Psoas muscle (tissue), 8 donors: ENCODE results near the gene DNMT3L. TPM values are rescaled to one million over a fixed set of nuclear protein-coding genes. Genes with fewer than 3 reads are reported as not detected.

Source experiments
- ATAC-seq, 4 donors: fragments of 200-7000 bp; cut with Tn5 transposase; one replicate each; pipeline ENCODE4 v1.9.1; 2020; ENCODE audit warnings: moderate library complexity in 3 of 4, mild to moderate bottlenecking in 2 of 4
- DNase-seq, 2 donors: peaks; one replicate each; pipeline ENCODE4 v3.0.0-alpha.2; 2020
- H3K27ac ChIP-seq: fragments of 200-600 bp; one replicate; pipeline ENCODE4 v1.8.0; 2022
- H3K27me3 ChIP-seq, 3 donors: fragments of 200-600 bp in 1 of 3; one replicate each; pipeline versions ENCODE4 v1.6.1 to v1.8.0; 2013 to 2022; ENCODE audit warnings: low read length in 2 of 3, mild to moderate bottlenecking in 2 of 3, moderate library complexity in 1 of 3; ENCODE audit not compliant: insufficient read depth in 3 of 3
- H3K36me3 ChIP-seq, 2 donors: fragments of 200-600 bp in 1 of 2; one replicate each; pipeline versions ENCODE4 v1.6.1 to v1.8.0; 2013 to 2022; ENCODE audit warnings: low read depth in 1 of 2, mild to moderate bottlenecking in 1 of 2, moderate library complexity in 1 of 2; ENCODE audit not compliant: insufficient read depth in 1 of 2
- H3K4me1 ChIP-seq: fragments of 200-600 bp; one replicate; pipeline ENCODE4 v1.8.0; 2022
- H3K4me3 ChIP-seq: fragments of 200-600 bp; one replicate; pipeline ENCODE4 v1.8.0; 2022; ENCODE audit warnings: mild to moderate bottlenecking
- H3K9me3 ChIP-seq: fragments of 200-600 bp; one replicate; pipeline ENCODE4 v1.8.0; 2022
- WGBS, 3 donors: extraction: QIAGEN DNeasy Blood & Tissue Kit; methylation state at CpG; one replicate each; pipeline versions ENCODE4 v1.1.6 to v1.1.7; 2013; 5-methylcytosine and 5-hydroxymethylcytosine counted together
- intact Hi-C, 2 donors: fragments of 100-400 bp; cut with DNase I; formaldehyde crosslinking; loops; one replicate each; pipeline versions ENCODE4 v1.11.0 to v1.14.2; 2022
- polyA plus RNA-seq, 3 donors: library from polyadenylated mRNA; stranded (reverse); fragments of 200-250 nt; gene quantifications; one replicate each; pipeline ENCODE4 v1.2.3, GENCODE V29; 2013
- total RNA-seq, 4 donors: library from RNA; stranded (reverse); fragmentation: NEBNext Ultra II Directional in 2 of 4; extraction: Animal tissue kit (Norgen Biotek cat#: 25700) in 2 of 4; gene quantifications; one replicate each; pipeline versions ENCODE4 v1.2.1 to v1.2.4, GENCODE V29; 2021 to 2023
- TF ChIP-seq, protein P1 (sequence below): fragments of 200-600 bp; IDR thresholded peaks from one replicate; pipeline ENCODE4 v1.8.0; 2022; ENCODE audit warnings: antibody characterized with exemption
- donor health status: healthy with polysubstance abuse.
- donor health status: DM: no; HTN: no; CAD: no; lungs with moderate emphysema.
- donor health status: Bipolar disorder and iron deficiency.
- donor health status: healthy.
- donor health status: DM: yes; HTN: yes; CAD: no.
- donor health status: DM: no; HTN: no; CAD: no.
- donor health status: DM: no; HTN: no; CAD: no.
- donor health status: DM: yes; HTN: yes; CAD: no.

The DNMT3L gene
- total and polyA plus RNA-seq, 7 donors, result not detected

DNA sequence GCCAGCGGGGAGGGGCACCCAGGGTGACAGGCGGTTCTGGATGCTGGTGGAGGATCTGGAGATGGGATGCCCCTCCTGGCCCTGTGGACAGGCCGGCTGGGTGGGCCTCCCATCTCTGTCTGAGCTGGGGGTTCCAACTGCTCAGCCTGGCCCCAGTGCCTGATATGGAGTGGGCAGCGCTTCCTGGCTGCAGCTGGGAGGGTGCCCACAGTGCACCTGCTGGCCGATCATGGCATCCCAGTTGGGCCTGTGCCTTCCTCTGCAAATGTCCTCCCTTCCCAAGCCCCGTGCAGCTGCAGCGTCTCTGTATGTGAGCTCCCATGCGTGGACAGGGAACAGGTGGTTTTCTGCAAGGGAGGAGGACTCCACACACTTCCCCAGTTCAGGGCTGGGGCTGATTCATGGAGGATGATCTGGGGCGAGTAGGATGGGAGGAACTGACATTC, 40.3 kb upstream of the DNMT3L start:
- Histone ChIP-seq H3K27me3 (peaks cover 0 to 7% (median 4%) of the 10 kb centered on the region in 3 donors), H3K4me1 (peaks cover 32% of the 10 kb centered on the region), H3K36me3 (no peaks in the 10 kb centered on the region), H3K4me3 (no peak overlapping the region), H3K27ac (peak overlapping the region; percentile 76), H3K9me3 (no peaks in the 10 kb centered on the region)
- ATAC-seq (peak in 3 of 4 donors; percentile 36 to 66 (median 46)), DNase-seq (no peak)
- 29 to 40% (median 33%) methylated on average over 9 of the region's 9 CpGs for WGBS, 3 donors
- intact Hi-C loops, result loop anchor here in 1 of 2 donors (5.0 kb wide), 1 partner anchor 35 kb away; the partner anchor contains the start of gene CFAP410
- TF ChIP-seq, protein P1, sequence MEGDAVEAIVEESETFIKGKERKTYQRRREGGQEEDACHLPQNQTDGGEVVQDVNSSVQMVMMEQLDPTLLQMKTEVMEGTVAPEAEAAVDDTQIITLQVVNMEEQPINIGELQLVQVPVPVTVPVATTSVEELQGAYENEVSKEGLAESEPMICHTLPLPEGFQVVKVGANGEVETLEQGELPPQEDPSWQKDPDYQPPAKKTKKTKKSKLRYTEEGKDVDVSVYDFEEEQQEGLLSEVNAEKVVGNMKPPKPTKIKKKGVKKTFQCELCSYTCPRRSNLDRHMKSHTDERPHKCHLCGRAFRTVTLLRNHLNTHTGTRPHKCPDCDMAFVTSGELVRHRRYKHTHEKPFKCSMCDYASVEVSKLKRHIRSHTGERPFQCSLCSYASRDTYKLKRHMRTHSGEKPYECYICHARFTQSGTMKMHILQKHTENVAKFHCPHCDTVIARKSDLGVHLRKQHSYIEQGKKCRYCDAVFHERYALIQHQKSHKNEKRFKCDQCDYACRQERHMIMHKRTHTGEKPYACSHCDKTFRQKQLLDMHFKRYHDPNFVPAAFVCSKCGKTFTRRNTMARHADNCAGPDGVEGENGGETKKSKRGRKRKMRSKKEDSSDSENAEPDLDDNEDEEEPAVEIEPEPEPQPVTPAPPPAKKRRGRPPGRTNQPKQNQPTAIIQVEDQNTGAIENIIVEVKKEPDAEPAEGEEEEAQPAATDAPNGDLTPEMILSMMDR, result peak; percentile 7

DNA sequence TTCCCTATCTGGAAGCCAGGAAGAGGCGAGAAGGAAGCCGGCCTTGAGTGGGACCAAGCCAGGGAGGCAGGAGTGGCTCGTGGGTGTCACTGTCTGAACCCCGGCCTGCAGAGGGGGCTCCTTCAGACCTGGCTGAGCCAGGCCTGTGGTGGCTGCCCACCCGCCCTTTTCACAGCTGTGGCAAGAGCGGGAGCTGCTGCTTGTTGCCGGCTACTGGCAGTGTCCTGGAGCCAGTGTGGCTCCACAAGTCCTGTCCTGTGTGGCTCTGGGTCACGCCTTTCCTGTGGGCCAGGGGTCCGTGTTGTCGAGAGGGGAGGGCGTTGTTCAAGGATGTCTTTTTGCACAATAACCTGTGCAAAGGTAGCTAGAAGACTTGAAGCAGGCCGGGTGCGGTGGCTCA, 39.4 kb upstream of the DNMT3L start:
- DNase-seq (no peak), ATAC-seq (no peak)
- TF ChIP-seq, protein P1, result no peak
- H3K9me3 ChIP-seq, result no peaks in the 10 kb centered on the region
- 72 to 76% (median 75%) methylated on average over 13 of the region's 13 CpGs for WGBS, 3 donors
- H3K27ac ChIP-seq, result peak overlapping the region; percentile 76
- H3K36me3 ChIP-seq, result no peaks in the 10 kb centered on the region
- intact Hi-C loops, result loop anchor here in 1 of 2 donors (5.0 kb wide), 1 partner anchor 36 kb away; the partner anchor contains the start of gene CFAP410
- peaks cover 32% of the 10 kb centered on the region for H3K4me1 ChIP-seq
- peak overlapping the region; percentile 76 for H3K4me3 ChIP-seq
- H3K27me3 ChIP-seq, result peaks cover 0 to 11% (median 4%) of the 10 kb centered on the region in 3 donors

DNA sequence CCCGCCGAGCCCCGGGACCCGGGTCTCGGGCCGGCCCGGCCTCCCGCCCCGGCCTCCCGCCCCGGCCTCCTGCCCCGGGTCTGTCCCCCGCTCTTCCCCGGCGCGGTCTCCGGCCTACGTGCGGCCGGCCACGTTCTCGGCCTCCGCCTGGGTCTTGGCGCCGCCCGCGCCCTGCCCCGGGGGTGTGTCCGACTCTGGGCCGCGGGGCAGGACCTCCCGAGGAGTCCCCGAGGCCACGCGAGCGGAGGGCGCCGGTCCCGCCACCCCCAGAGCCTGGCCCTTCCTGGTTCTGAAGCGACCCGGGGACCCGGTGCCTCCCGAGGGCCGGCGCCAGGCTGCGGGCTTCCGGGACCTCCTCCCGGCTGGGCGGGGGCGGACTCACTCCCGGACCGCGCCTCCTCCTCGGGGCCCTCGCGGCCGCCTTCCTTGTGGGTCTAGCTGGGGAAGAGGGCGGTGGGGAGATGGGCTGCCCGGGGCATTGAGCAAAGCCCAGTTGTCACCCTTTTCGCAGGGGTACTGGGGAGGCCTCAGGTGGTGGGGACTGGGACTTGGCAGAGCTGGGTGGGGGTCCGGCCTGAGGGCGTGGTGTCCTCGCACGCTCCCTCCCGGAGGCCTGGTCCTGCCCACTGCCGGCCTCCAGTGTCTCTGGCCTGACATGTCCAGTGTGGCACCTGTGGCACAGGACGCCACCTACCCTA, 38.7 kb upstream of the DNMT3L start:
- intact Hi-C loops, result loop anchor here in 1 of 2 donors (5.0 kb wide), 1 partner anchor 37 kb away; the partner anchor contains the start of gene CFAP410
- peak overlapping the region; percentile 76 for H3K27ac ChIP-seq
- TF ChIP-seq, protein P1, result no peak
- H3K9me3 ChIP-seq, result no peaks in the 10 kb centered on the region
- peaks cover 32% of the 10 kb centered on the region for H3K4me1 ChIP-seq
- H3K4me3 ChIP-seq, result peak overlapping the region; percentile 76
- H3K36me3 ChIP-seq, result no peaks in the 10 kb centered on the region
- H3K27me3 ChIP-seq, result peaks cover 0 to 11% (median 4%) of the 10 kb centered on the region in 3 donors
- WGBS, 3 donors, result 7 to 24% (median 7%) methylated on average over 35 to 67 of the region's 67 CpGs
- peak; percentile 36 to 43 (median 36) for ATAC-seq
- peak; percentile 78 to 81 for DNase-seq

DNA sequence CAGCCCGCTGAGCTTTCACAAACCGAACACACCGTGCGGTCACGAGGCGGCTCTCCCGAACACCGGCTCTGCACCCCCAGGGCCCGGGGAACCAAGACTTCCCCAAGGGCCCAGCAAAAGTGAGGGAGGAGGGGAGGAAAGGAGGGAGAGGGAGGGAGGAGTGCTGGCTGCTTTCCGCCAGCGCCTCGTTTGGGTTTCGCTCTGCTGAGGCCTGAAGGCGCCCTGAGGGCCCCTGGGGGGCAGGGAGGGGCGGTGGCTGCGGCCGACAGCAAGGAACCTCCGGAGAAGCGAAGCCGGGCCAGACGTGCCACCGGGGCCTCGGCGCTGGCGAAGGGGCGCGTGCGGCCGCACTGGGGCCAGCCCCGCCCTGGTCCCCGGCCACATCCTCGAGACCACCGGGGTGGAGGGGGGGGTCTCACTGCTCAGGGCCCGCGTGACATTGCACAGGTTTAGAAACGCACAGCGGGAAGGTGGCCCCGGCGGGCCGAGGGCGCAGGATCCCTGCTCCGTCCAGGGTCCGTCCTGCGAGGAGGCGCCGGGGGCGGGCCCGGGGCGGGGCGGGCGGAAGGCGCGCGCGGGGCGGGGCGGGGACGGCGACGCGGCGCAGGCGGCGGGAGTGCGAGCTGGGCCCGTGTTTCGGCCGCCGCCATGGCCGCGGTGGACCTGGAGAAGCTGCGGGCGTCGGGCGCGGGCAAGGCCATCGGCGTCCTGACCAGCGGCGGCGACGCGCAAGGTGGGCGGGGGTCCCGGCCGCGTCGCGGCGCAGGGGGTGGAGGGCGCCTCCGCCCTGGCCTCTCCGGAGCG, 38.0 kb upstream of the DNMT3L start, which contains the start of gene PFKL:
Gene PFKL (plus strand): TSS at position 596 of the 804 bp plus-strand sequence. CDS start 53 bp downstream, at position 649.
- H3K4me3 ChIP-seq, result peak within 1 kb of the TSS; percentile 76
- intact Hi-C loops, result loop anchor here in 1 of 2 donors (5.0 kb wide), 1 partner anchor 38 kb away; the partner anchor contains the start of gene CFAP410
- no peaks in the 10 kb centered on the region for H3K36me3 ChIP-seq
- H3K4me1 ChIP-seq, result peaks cover 32% of the 10 kb centered on the region
- WGBS, 3 donors, result 2 to 8% (median 3%) methylated on average over 32 to 94 of the region's 94 CpGs
- DNase-seq (peak; percentile 71 to 79), ATAC-seq (peak; percentile 35 to 67 (median 56))
- H3K27me3 ChIP-seq, result peaks cover 0 to 13% (median 4%) of the 10 kb centered on the region in 3 donors
- H3K27ac ChIP-seq, result peak within 1 kb of the TSS; percentile 76
- no peaks in the 10 kb centered on the region for H3K9me3 ChIP-seq
- TF ChIP-seq, protein P1, result no peak
